IMR-90 (cell line): ENCODE data around the gene GPR32. TPM values are rescaled to one million over a fixed set of nuclear protein-coding genes. Genes with fewer than 3 reads are reported as not detected.

Experiments
- ATAC-seq: fragments of 200-7000 bp; cut with Tn5 transposase; 2 replicates; pipeline ENCODE4 v1.9.1; 2020; ENCODE audit warnings: low read depth, mild to moderate bottlenecking, moderate library complexity
- BruUV-seq: library from RNA; stranded (reverse); fragments of 400-500 nt; replicated peaks from 2 replicates; lab custom pipeline; 2021; lab: Mats Ljungman, UMichigan
- CTCF ChIA-PET: fragments of 300-600 bp; formaldehyde crosslinking; extraction: SDS; loops from one replicate; lab custom pipeline; 2021; ENCODE audit warnings: antibody characterized with exemption; lab: Yijun Ruan, JAX
- POLR2A ChIA-PET: fragments of 300-600 bp; sonication (Branson Sonifier 250); formaldehyde crosslinking; loops from one replicate; lab custom pipeline; 2022; ENCODE audit warnings: antibody characterized with exemption; ENCODE audit not compliant: unreplicated experiment; lab: Charles Lee
- DNase-seq: peaks from one replicate; pipeline ENCODE4 v3.0.0; 2013
- H2AFZ ChIP-seq: replicated peaks from 2 replicates; pipeline ENCODE3; 2013; ENCODE audit warnings: low read length, mild to moderate bottlenecking; ENCODE audit not compliant: poor library complexity
- H2AK5ac ChIP-seq: 2 replicates; pipeline ENCODE4 v1.6.1; 2013; ENCODE audit warnings: low read depth, low read length, inconsistent platforms
- H2AK9ac ChIP-seq: replicated peaks from 2 replicates; pipeline ENCODE3; 2013; ENCODE audit warnings: mild to moderate bottlenecking, low read depth, low read length, moderate library complexity; ENCODE audit not compliant: poor library complexity
- H2BK120ac ChIP-seq: 2 replicates; pipeline ENCODE4 v1.6.1; 2013; ENCODE audit warnings: low read depth, low read length, inconsistent platforms
- H2BK15ac ChIP-seq: 3 replicates; pipeline ENCODE4 v1.6.1; 2013; ENCODE audit warnings: low read depth, low read length, inconsistent platforms
- H2BK20ac ChIP-seq: 2 replicates; pipeline ENCODE4 v1.6.1; 2013; ENCODE audit warnings: low read depth, mild to moderate bottlenecking, inconsistent platforms, low read length, moderate library complexity
- H2BK5ac ChIP-seq: 2 replicates; pipeline ENCODE4 v1.6.1; 2013; ENCODE audit warnings: mild to moderate bottlenecking, low read depth, low read length, inconsistent platforms; ENCODE audit not compliant: poor library complexity, severe bottlenecking
- H3K14ac ChIP-seq: replicated peaks from 2 replicates; pipeline ENCODE4 v1.6.1; 2013; ENCODE audit warnings: low read depth, low read length, inconsistent platforms
- H3K18ac ChIP-seq: 2 replicates; pipeline ENCODE4 v1.6.1; 2013; ENCODE audit warnings: low read depth, low read length, control low read depth
- H3K23ac ChIP-seq: 2 replicates; pipeline ENCODE4 v1.6.1; 2013; ENCODE audit warnings: low read depth, low read length, inconsistent platforms
- H3K27ac ChIP-seq: 2 replicates; pipeline ENCODE4 v1.5.1; 2013; ENCODE audit warnings: mild to moderate bottlenecking, control low read depth, low read length; ENCODE audit not compliant: insufficient read depth
- H3K27me3 ChIP-seq: 2 replicates; pipeline ENCODE4 v1.6.1; 2013; ENCODE audit warnings: low read length; ENCODE audit not compliant: control insufficient read depth, insufficient read depth
- H3K36me3 ChIP-seq: 2 replicates; pipeline ENCODE4 v1.6.1; 2013; ENCODE audit warnings: low read length, mixed read lengths; ENCODE audit not compliant: control insufficient read depth, insufficient read depth
- H3K4ac ChIP-seq: 2 replicates; pipeline ENCODE4 v1.6.1; 2013; ENCODE audit warnings: low read depth, low read length, inconsistent platforms
- H3K4me1 ChIP-seq: 2 replicates; pipeline ENCODE4 v1.6.1; 2013; ENCODE audit warnings: low read length, mixed read lengths; ENCODE audit not compliant: control insufficient read depth, insufficient read depth
- H3K4me2 ChIP-seq: 2 replicates; pipeline ENCODE4 v1.6.1; 2013; ENCODE audit warnings: low read depth, mild to moderate bottlenecking, control low read depth, low read length, moderate library complexity
- H3K4me3 ChIP-seq: 2 replicates; pipeline ENCODE4 v1.5.1; 2013; ENCODE audit warnings: low read depth, mild to moderate bottlenecking, control low read depth, low read length, moderate library complexity; ENCODE audit not compliant: insufficient read depth
- H3K56ac ChIP-seq: 2 replicates; pipeline ENCODE4 v1.6.1; 2013; ENCODE audit warnings: low read length, inconsistent platforms; ENCODE audit not compliant: insufficient read depth; ENCODE audit errors: extremely low read depth
- H3K79me1 ChIP-seq, 2 experiments: 2 replicates each; pipeline ENCODE4 v1.6.1; 2013; ENCODE audit warnings: low read length in 2 of 2, inconsistent platforms in 1 of 2, low read depth in 1 of 2
- H3K9ac ChIP-seq: 2 replicates; pipeline ENCODE4 v1.6.1; 2013; ENCODE audit warnings: low read depth, low read length, control low read depth
- H3K9me1 ChIP-seq: 2 replicates; pipeline ENCODE4 v1.6.1; 2013; ENCODE audit warnings: low read length, inconsistent platforms; ENCODE audit not compliant: insufficient read depth
- H3K9me3 ChIP-seq: 2 replicates; pipeline ENCODE4 v1.6.1; 2013; ENCODE audit warnings: low read length; ENCODE audit not compliant: control insufficient read depth, insufficient read depth
- H4K20me1 ChIP-seq: 2 replicates; pipeline ENCODE4 v1.6.1; 2013; ENCODE audit warnings: low read length, inconsistent platforms; ENCODE audit not compliant: insufficient read depth
- H4K5ac ChIP-seq: 2 replicates; pipeline ENCODE4 v1.6.1; 2013; ENCODE audit warnings: mild to moderate bottlenecking, low read depth, low read length, control low read depth
- H4K8ac ChIP-seq, 2 experiments: 2 replicates each; pipeline ENCODE4 v1.6.1; 2013; ENCODE audit warnings: low read depth in 2 of 2, low read length in 2 of 2, control low read depth in 1 of 2, inconsistent platforms in 1 of 2
- H4K91ac ChIP-seq: 2 replicates; pipeline ENCODE4 v1.6.1; 2013; ENCODE audit warnings: low read depth, low read length, inconsistent platforms; ENCODE audit not compliant: insufficient read depth
- BHLHE40 ChIP-seq: fragments of 150-350 bp; IDR thresholded peaks from 2 replicates; pipeline ENCODE4 v1.6.1; 2016; ENCODE audit warnings: mild to moderate bottlenecking, low read depth, low read length
- CEBPB ChIP-seq: IDR thresholded peaks from 2 replicates; pipeline ENCODE4 v1.6.1; 2012; ENCODE audit warnings: low read depth, low read length, improper control_type of control experiment
- CHD1 ChIP-seq: IDR thresholded peaks from 2 replicates; pipeline ENCODE4 v1.6.1; 2012; ENCODE audit warnings: low read depth, low read length, improper control_type of control experiment
- CTCF ChIP-seq: conservative IDR thresholded peaks from 2 replicates; pipeline ENCODE4 v1.5.1; 2012; ENCODE audit warnings: mild to moderate bottlenecking, low read depth, low read length, improper control_type of control experiment
- FOS ChIP-seq: fragments of 150-350 bp; IDR thresholded peaks from 2 replicates; pipeline ENCODE4 v1.6.1; 2016; ENCODE audit warnings: low read depth, low read length
- MAFK ChIP-seq: IDR thresholded peaks from 2 replicates; pipeline ENCODE4 v1.6.1; 2012; ENCODE audit warnings: low read depth, low read length, improper control_type of control experiment
- MAZ ChIP-seq: IDR thresholded peaks from 2 replicates; pipeline ENCODE4 v1.6.1; 2012; ENCODE audit warnings: low read depth, mild to moderate bottlenecking, low read length, improper control_type of control experiment, moderate library complexity, borderline replicate concordance
- MXI1 ChIP-seq: IDR thresholded peaks from 2 replicates; pipeline ENCODE4 v1.6.1; 2012; ENCODE audit warnings: low read depth, mild to moderate bottlenecking, low read length, moderate library complexity, borderline replicate concordance
- NFE2L2 ChIP-seq: fragments of 150-350 bp; IDR thresholded peaks from 2 replicates; pipeline ENCODE4 v1.6.1; 2016; ENCODE audit warnings: low read depth, mild to moderate bottlenecking, low read length
- POLR2A ChIP-seq: IDR thresholded peaks from 2 replicates; pipeline ENCODE4 v1.6.1; 2012; ENCODE audit warnings: mild to moderate bottlenecking, low read depth, low read length
- RAD21 ChIP-seq: IDR thresholded peaks from 2 replicates; pipeline ENCODE4 v1.6.1; 2012; ENCODE audit warnings: low read length, improper control_type of control experiment
- RCOR1 ChIP-seq: IDR thresholded peaks from 2 replicates; pipeline ENCODE4 v1.6.1; 2012; ENCODE audit warnings: mild to moderate bottlenecking, low read length, improper control_type of control experiment; ENCODE audit not compliant: insufficient replicate concordance
- RFX5 ChIP-seq: IDR thresholded peaks from 2 replicates; pipeline ENCODE4 v1.8.0; 2012; ENCODE audit warnings: low read depth, mild to moderate bottlenecking, low read length, moderate library complexity
- SMC3 ChIP-seq: fragments of 150-350 bp; IDR thresholded peaks from 2 replicates; pipeline ENCODE4 v1.6.1; 2016; ENCODE audit warnings: low read depth, mild to moderate bottlenecking, antibody characterized with exemption, low read length, moderate library complexity
- WGBS, 2 experiments: methylation state at CpG; one replicate each; pipeline versions ENCODE4 v1.1.5 to v1.1.7; 2013; ENCODE audit warnings: missing lambda C conversion rate in 2 of 2; ENCODE audit not compliant: insufficient read length in 1 of 2; ENCODE audit errors: extremely low coverage in 2 of 2; 5-methylcytosine and 5-hydroxymethylcytosine counted together
- dilution Hi-C: fragments of 300-500 bp; cut with HindIII; formaldehyde crosslinking; loops from one replicate; pipeline ENCODE4 v1.14.3; 2018; ENCODE audit warnings: low sequenced_read_pairs; ENCODE audit not compliant: unreplicated experiment
- in situ Hi-C: fragments of 300-500 bp; cut with MboI; formaldehyde crosslinking; loops from 3 replicates; pipeline ENCODE4 v1.14.3; 2019; ENCODE audit warnings: low sequenced_read_pairs, inconsistent platforms, mixed read lengths
- intact Hi-C: fragments of 100-400 bp; cut with micrococcal nuclease; formaldehyde crosslinking; loops from 2 replicates; pipeline ENCODE4 v1.10.0; 2022
- polyA plus RNA-seq, 3 experiments: library from polyadenylated mRNA; depleted of rRNA; stranded (reverse); fragments of >200 nt; gene quantifications; 2 replicates each; pipeline ENCODE4 v1.2.3, GENCODE V29; 2012; ENCODE audit warnings: low replicate concordance in 1 of 3
- total RNA-seq: library from RNA; depleted of rRNA; stranded (reverse); fragments of >200 nt; gene quantifications from 2 replicates; pipeline ENCODE4 v1.2.3, GENCODE V29; 2012
- TF ChIP-seq, protein P1 (sequence below): fragments of 150-350 bp; IDR thresholded peaks from 2 replicates; pipeline ENCODE4 v1.6.1; 2016; ENCODE audit warnings: low read depth, mild to moderate bottlenecking, low read length, moderate library complexity, borderline replicate concordance
- TF ChIP-seq, protein P2 (sequence below): fragments of 150-350 bp; IDR thresholded peaks from 2 replicates; pipeline ENCODE4 v1.6.1; 2017; ENCODE audit warnings: mild to moderate bottlenecking, antibody characterized with exemption, low read length, low read depth

GPR32 gene
- total and polyA plus RNA-seq, 2 of the 4 experiments (the other 2 are of a cell fraction) = not detected

GRCh38 chr19:50821248-50821612 is 51.0 kb downstream of the GPR32 start:
- intact Hi-C loops (no loop called here), in situ Hi-C loops (no loop called here), dilution Hi-C loops (no loop called here)
- Histone ChIP-seq H3K4me3 (no peak overlapping the region), H2BK5ac (no peak overlapping the region), H2BK120ac (no peak overlapping the region), H3K27ac (no peak overlapping the region), H2AK5ac (no peak overlapping the region), H3K18ac (no peak overlapping the region), H2BK15ac (no peak overlapping the region), H2AFZ (no peak overlapping the region), H3K9me1 (no peaks in the 10 kb centered on the region), H2AK9ac (no peak overlapping the region), H3K27me3 (peaks cover 42% of the 10 kb centered on the region), H3K4ac (no peak overlapping the region), H3K14ac (no peak overlapping the region), H3K36me3 (no peaks in the 10 kb centered on the region), H2BK20ac (no peak overlapping the region), H3K4me1 (no peaks in the 10 kb centered on the region), H3K23ac (no peak overlapping the region), H3K9ac (no peak overlapping the region), H3K56ac (no peak overlapping the region), H3K79me1 (no peaks in the 10 kb centered on the region), H4K8ac (no peak overlapping the region), H4K20me1 (no peaks in the 10 kb centered on the region), H4K5ac (no peak overlapping the region), H4K91ac (no peak overlapping the region), H3K9me3 (no peaks in the 10 kb centered on the region), H3K4me2 (no peak overlapping the region)
- no peak for TF ChIP-seq RAD21
- TF ChIP-seq CEBPB = no peak
- no peak for TF ChIP-seq SMC3
- no peak for TF ChIP-seq BHLHE40
- no peak for TF ChIP-seq FOS
- TF ChIP-seq POLR2A = no peak
- TF ChIP-seq MAZ = no peak
- TF ChIP-seq, protein P1, sequence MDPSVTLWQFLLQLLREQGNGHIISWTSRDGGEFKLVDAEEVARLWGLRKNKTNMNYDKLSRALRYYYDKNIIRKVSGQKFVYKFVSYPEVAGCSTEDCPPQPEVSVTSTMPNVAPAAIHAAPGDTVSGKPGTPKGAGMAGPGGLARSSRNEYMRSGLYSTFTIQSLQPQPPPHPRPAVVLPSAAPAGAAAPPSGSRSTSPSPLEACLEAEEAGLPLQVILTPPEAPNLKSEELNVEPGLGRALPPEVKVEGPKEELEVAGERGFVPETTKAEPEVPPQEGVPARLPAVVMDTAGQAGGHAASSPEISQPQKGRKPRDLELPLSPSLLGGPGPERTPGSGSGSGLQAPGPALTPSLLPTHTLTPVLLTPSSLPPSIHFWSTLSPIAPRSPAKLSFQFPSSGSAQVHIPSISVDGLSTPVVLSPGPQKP = no peak
- no peak for TF ChIP-seq MAFK
- no peak for TF ChIP-seq RCOR1
- no peak for TF ChIP-seq NFE2L2
- TF ChIP-seq MXI1 = no peak
- TF ChIP-seq CHD1 = no peak
- TF ChIP-seq, protein P2, sequence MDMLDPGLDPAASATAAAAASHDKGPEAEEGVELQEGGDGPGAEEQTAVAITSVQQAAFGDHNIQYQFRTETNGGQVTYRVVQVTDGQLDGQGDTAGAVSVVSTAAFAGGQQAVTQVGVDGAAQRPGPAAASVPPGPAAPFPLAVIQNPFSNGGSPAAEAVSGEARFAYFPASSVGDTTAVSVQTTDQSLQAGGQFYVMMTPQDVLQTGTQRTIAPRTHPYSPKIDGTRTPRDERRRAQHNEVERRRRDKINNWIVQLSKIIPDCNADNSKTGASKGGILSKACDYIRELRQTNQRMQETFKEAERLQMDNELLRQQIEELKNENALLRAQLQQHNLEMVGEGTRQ = no peak
- TF ChIP-seq RFX5 = no peak
- no peak for TF ChIP-seq CTCF
- DNase-seq = no peak
- CTCF ChIA-PET = no interaction called here
- ATAC-seq = no peak
- no CpG with 5 or more reads among the region's 4 CpGs for WGBS, 2 experiments
- POLR2A ChIA-PET = no interaction called here
- BruUV-seq = no TSS peak
